CD14-positive monocyte (primary cell): ENCODE measurements around the gene ZEB2. TPM values are rescaled to one million over a fixed set of nuclear protein-coding genes. Genes with fewer than 3 reads are reported as not detected.

ENCODE experiments used
- DNase-seq, 3 donors: peaks; one replicate each; pipeline ENCODE4 v3.0.0-alpha.2; 2011 to 2022
- H2AFZ ChIP-seq: 2 replicates; pipeline ENCODE4 v1.6.0; 2012; ENCODE audit warnings: mild to moderate bottlenecking, low read depth, low read length, inconsistent platforms; ENCODE audit not compliant: insufficient read depth, poor library complexity, severe bottlenecking
- H3K27ac ChIP-seq, 2 donors: 1 replicate in 1 of 2; 2 replicates in 1 of 2; pipeline ENCODE4 v1.5.1; 2012 to 2013; ENCODE audit warnings: low read length in 2 of 2, control low read depth in 1 of 2, inconsistent platforms in 1 of 2, low read depth in 1 of 2, mild to moderate bottlenecking in 1 of 2
- H3K27me3 ChIP-seq, 2 donors: one replicate each; pipeline versions ENCODE4 v1.6.0 to v1.6.1; 2011 to 2013; ENCODE audit warnings: low read length in 2 of 2; ENCODE audit not compliant: control insufficient read depth in 2 of 2, insufficient read depth in 2 of 2
- H3K36me3 ChIP-seq, 2 donors: replicated peaks in 1 of 2; 1 replicate in 1 of 2; 2 replicates in 1 of 2; pipeline versions ENCODE4 v1.5.1 to v1.6.1; 2012 to 2013; ENCODE audit warnings: low read length in 2 of 2, control low read depth in 1 of 2, inconsistent platforms in 1 of 2, mild to moderate bottlenecking in 1 of 2; ENCODE audit not compliant: insufficient read depth in 2 of 2, control insufficient read depth in 1 of 2
- H3K4me1 ChIP-seq, 2 donors: 1 replicate in 1 of 2; 2 replicates in 1 of 2; pipeline versions ENCODE4 v1.5.1 to v1.6.1; 2012 to 2013; ENCODE audit warnings: low read length in 2 of 2, control low read depth in 1 of 2, inconsistent platforms in 1 of 2, mild to moderate bottlenecking in 1 of 2, moderate library complexity in 1 of 2; ENCODE audit not compliant: insufficient read depth in 2 of 2, control insufficient read depth in 1 of 2
- H3K4me2 ChIP-seq: replicated peaks from 2 replicates; pipeline ENCODE3; 2012; ENCODE audit warnings: low read length, moderate library complexity, mild to moderate bottlenecking; ENCODE audit not compliant: poor library complexity, severe bottlenecking; ENCODE audit errors: extremely low read depth
- H3K4me3 ChIP-seq, 3 experiments: fragments of 200-600 bp in 1 of 3; sonication (generic) in 1 of 3; replicated peaks in 1 of 3; 1 replicate in 2 of 3; 2 replicates in 1 of 3; pipeline ENCODE4 v1.5.1; 2011 to 2013; ENCODE audit warnings: low read length in 3 of 3, mild to moderate bottlenecking in 3 of 3, control low read depth in 2 of 3, low read depth in 2 of 3, inconsistent platforms in 1 of 3, moderate library complexity in 1 of 3
- H3K79me2 ChIP-seq: 2 replicates; pipeline ENCODE4 v1.6.0; 2012; ENCODE audit warnings: mild to moderate bottlenecking, control low read depth, inconsistent platforms, low read length, moderate library complexity; ENCODE audit not compliant: insufficient read depth
- H3K9ac ChIP-seq: 2 replicates; pipeline ENCODE4 v1.6.0; 2017; ENCODE audit warnings: low read length, mild to moderate bottlenecking; ENCODE audit not compliant: insufficient read depth, poor library complexity, severe bottlenecking
- H3K9me3 ChIP-seq, 2 donors: replicated peaks in 1 of 2; 1 replicate in 1 of 2; 2 replicates in 1 of 2; pipeline versions ENCODE4 v1.5.1 to v1.6.1; 2012 to 2013; ENCODE audit warnings: low read length in 2 of 2, control low read depth in 1 of 2; ENCODE audit not compliant: control insufficient read depth in 1 of 2, insufficient read depth in 1 of 2
- H4K20me1 ChIP-seq: 2 replicates; pipeline ENCODE4 v1.6.0; 2012; ENCODE audit warnings: mild to moderate bottlenecking, low read length, control low read depth, moderate library complexity; ENCODE audit not compliant: insufficient read depth
- H3K27ac Mint-ChIP-seq, 7 donors: one replicate each; pipeline ENCODE4 v1.8.0; 2020; ENCODE audit warnings: mild to moderate bottlenecking in 7 of 7, mixed read lengths in 7 of 7, moderate library complexity in 6 of 7, inconsistent platforms in 2 of 7
- H3K27me3 Mint-ChIP-seq, 3 donors: one replicate each; pipeline ENCODE4 v1.8.0; 2021 to 2022; ENCODE audit warnings: low read depth in 3 of 3, mild to moderate bottlenecking in 3 of 3, mixed read lengths in 3 of 3, moderate library complexity in 3 of 3, inconsistent platforms in 1 of 3
- H3K36me3 Mint-ChIP-seq, 2 donors: one replicate each; pipeline ENCODE4 v1.8.0; 2020; ENCODE audit warnings: mixed read lengths in 2 of 2, inconsistent platforms in 1 of 2, mild to moderate bottlenecking in 1 of 2
- H3K4me1 Mint-ChIP-seq: one replicate; pipeline ENCODE4 v1.8.0; 2020; ENCODE audit warnings: mild to moderate bottlenecking, mixed read lengths
- H3K4me3 Mint-ChIP-seq, 2 donors: one replicate each; pipeline ENCODE4 v1.8.0; 2020; ENCODE audit warnings: mild to moderate bottlenecking in 2 of 2, mixed read lengths in 2 of 2, moderate library complexity in 1 of 2
- H3K9me3 Mint-ChIP-seq, 7 donors: one replicate each; pipeline ENCODE4 v1.8.0; 2020 to 2022; ENCODE audit warnings: mixed read lengths in 7 of 7, mild to moderate bottlenecking in 6 of 7, moderate library complexity in 6 of 7, inconsistent platforms in 2 of 7
- CTCF ChIP-seq: fragments of 200-600 bp; IDR thresholded peaks from one replicate; pipeline ENCODE4 v1.8.0; 2022; ENCODE audit warnings: antibody characterized with exemption, mild to moderate bottlenecking
- WGBS: methylation state at CpG from one replicate; pipeline ENCODE4 v1.1.5; 2013; ENCODE audit warnings: missing lambda C conversion rate; ENCODE audit not compliant: insufficient coverage; 5-methylcytosine and 5-hydroxymethylcytosine counted together
- intact Hi-C, 2 donors: fragments of 100-400 bp; cut with micrococcal nuclease; formaldehyde crosslinking; loops; one replicate each; pipeline versions ENCODE4 v1.15.0 to v1.15.1; 2023
- polyA plus RNA-seq, 3 donors: library from polyadenylated mRNA; depleted of rRNA in 1 of 3; unstranded in 2 of 3; stranded (reverse) in 1 of 3; fragments of 300-500 nt in 2 of 3; fragments of >200 nt in 1 of 3; fragmentation: Illumina TruSeq in 2 of 3; gene quantifications; 1 replicate in 2 of 3; 2 replicates in 1 of 3; pipeline ENCODE4 v1.2.3, GENCODE V29; 2012 to 2021

Gene ZEB2
- polyA plus RNA-seq, 3 donors: 76.8 to 325 (median 93.8) TPM

DNA sequence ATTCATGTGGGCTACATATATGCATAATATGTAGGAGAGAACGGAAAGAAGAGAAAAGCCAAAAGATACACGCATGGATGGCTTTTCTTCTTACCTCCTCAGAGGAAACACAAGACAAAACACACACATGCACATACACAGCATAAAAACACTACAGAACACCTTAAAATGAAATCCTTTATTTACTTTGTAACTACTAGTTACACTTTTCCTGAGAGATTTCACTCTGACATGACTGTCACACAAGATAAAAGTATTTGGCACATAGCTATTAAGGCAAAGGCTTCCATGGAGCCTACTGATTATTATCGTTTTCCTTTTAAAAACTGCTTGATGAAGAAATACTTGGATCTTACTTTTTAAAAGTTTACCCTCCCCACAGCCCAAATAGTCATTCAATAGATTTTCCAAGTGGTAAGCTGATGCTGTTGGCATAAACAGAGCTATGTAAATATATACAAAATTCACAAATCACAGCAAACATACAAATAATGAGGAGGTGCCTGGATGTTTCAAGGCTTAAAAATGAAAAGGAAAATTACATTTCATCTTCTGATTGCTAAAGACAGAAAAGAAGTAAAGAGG lies 8.6 kb downstream of the ZEB2 start:
- peaks cover 0 to 3% (median 0%) of the 10 kb centered on the region in 7 donors for H3K9me3 Mint-ChIP-seq
- Histone ChIP-seq H3K4me1 (peaks cover 68 to 80% of the 10 kb centered on the region in 2 donors), H3K9ac (peak overlapping the region; percentile 99), H3K9me3 (no peaks in the 10 kb centered on the region), H3K36me3 (peaks cover 63 to 86% of the 10 kb centered on the region in 2 donors), H3K27me3 (no peaks in the 10 kb centered on the region), H4K20me1 (peaks cover 99% of the 10 kb centered on the region), H3K4me3 (peak overlapping the region; percentile 75 to 100 (median 99)), H3K79me2 (peaks cover 100% of the 10 kb centered on the region), H3K27ac (peak overlapping the region; percentile 94 to 99), H3K4me2 (peak overlapping the region; percentile 94), H2AFZ (no peak overlapping the region)
- WGBS: no CpG with 5 or more reads among the region's 3 CpGs
- H3K4me3 Mint-ChIP-seq: peak overlapping the region; percentile 97 to 99
- intact Hi-C loops: no loop called here
- no peak for TF ChIP-seq CTCF
- peaks cover 78% of the 10 kb centered on the region for H3K4me1 Mint-ChIP-seq
- peaks cover 96 to 98% of the 10 kb centered on the region in 2 donors for H3K36me3 Mint-ChIP-seq
- H3K27me3 Mint-ChIP-seq: no peaks in the 10 kb centered on the region
- DNase-seq: no peak
- peak overlapping the region in 6 of 7 donors; percentile 96 to 100 (median 98) for H3K27ac Mint-ChIP-seq

DNA sequence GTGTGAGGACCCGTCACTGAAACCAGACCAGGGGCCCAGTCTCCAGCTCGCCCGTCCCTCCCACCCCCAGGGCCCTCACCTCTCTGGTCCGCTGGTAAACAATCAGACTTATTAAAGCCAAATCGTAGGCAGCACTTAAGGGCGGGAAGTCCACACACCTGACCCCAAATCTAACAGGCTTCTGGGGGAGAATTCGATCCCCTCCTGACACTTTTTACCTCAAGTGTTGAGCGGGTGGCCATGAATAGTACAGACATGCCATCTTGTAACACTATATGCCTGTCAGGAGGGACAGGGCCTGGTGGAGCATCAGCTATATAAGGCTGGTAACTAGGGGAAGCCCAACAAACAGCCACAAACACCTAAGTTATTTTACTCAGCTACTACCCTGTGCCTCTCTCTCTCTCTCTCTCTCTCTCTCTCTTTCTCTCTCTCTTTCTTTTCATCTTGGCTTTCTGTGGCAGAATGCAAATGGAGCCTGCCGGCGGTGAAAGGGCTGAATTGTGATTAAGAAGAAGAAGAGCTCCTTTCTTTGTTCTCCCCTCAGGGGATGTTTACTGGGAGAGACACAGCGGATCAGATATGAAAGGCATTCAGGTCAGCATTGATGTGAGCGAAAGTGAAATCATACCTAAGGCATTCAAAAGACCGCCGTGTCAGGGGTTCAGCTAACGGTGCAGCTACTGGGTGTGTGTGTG lies 9.5 kb downstream of the ZEB2 start:
- Mint-ChIP-seq H3K27me3 (no peaks in the 10 kb centered on the region), H3K36me3 (peaks cover 97 to 99% of the 10 kb centered on the region in 2 donors), H3K9me3 (no peaks in the 10 kb centered on the region), H3K4me1 (peaks cover 82% of the 10 kb centered on the region), H3K27ac (peak overlapping the region in 6 of 7 donors; percentile 96 to 100 (median 98)), H3K4me3 (peak overlapping the region; percentile 97 to 99)
- H3K9me3 ChIP-seq: no peaks in the 10 kb centered on the region
- TF ChIP-seq CTCF: no peak
- no peak overlapping the region for H2AFZ ChIP-seq
- peak overlapping the region; percentile 94 for H3K4me2 ChIP-seq
- peak overlapping the region; percentile 99 for H3K9ac ChIP-seq
- H3K79me2 ChIP-seq: peaks cover 100% of the 10 kb centered on the region
- H3K4me1 ChIP-seq: peaks cover 75 to 89% of the 10 kb centered on the region in 2 donors
- H3K36me3 ChIP-seq: peaks cover 69 to 89% of the 10 kb centered on the region in 2 donors
- intact Hi-C loops: no loop called here
- H3K27me3 ChIP-seq: no peaks in the 10 kb centered on the region
- no CpG with 5 or more reads among the region's 15 CpGs for WGBS
- peak in 2 of 3 donors; percentile 48 to 52 for DNase-seq
- peak overlapping the region; percentile 75 to 100 (median 99) for H3K4me3 ChIP-seq
- peak overlapping the region; percentile 94 to 99 for H3K27ac ChIP-seq
- H4K20me1 ChIP-seq: peaks cover 100% of the 10 kb centered on the region
